ENCODE measurements around the gene UBR4. TPM values are rescaled to one million over a fixed set of nuclear protein-coding genes. Genes with fewer than 3 reads are reported as not detected.

UBR4 gene
- total RNA-seq, 2 donors from 2014 or later: 97.7 to 114 TPM

- Histone ChIP-seq H3K4me1 (peaks cover 18% of the 10 kb centered on the region), H3K36me3 (peaks cover 5% of the 10 kb centered on the region), H3K4me3 (no peak overlapping the region), H3K9me3 (no peaks in the 10 kb centered on the region), H3K27ac (no peak overlapping the region), H3K27me3 (no peaks in the 10 kb centered on the region), H3K9ac (ENCODE audit: low read depth in 2 of 2, low read length in 2 of 2) (no peak overlapping the region)
- no peak for DNase-seq
- intact Hi-C loops (cut with DNase I): no loop called here
- TF ChIP-seq CTCF (IDR thresholded peaks at IDR 0.05): no peak
Measured at GRCh38 chr1:19084206-19084738, 125.8 kb downstream of the UBR4 start.

GRCh38 chr1:19083081-19083480, 127.0 kb downstream of the UBR4 start:
- Histone ChIP-seq H3K27ac (no peak overlapping the region), H3K9me3 (no peaks in the 10 kb centered on the region), H3K9ac (ENCODE audit: low read depth in 2 of 2, low read length in 2 of 2) (no peak overlapping the region), H3K36me3 (peaks cover 5% of the 10 kb centered on the region), H3K4me3 (no peak overlapping the region), H3K4me1 (peaks cover 18% of the 10 kb centered on the region), H3K27me3 (no peaks in the 10 kb centered on the region)
- no peak for TF ChIP-seq CTCF (IDR thresholded peaks at IDR 0.05)
- intact Hi-C loops (cut with DNase I): no loop called here
- DNase-seq: no peak

GRCh38 chr1:19081218-19081893, 128.7 kb downstream of the UBR4 start:
- no peak for TF ChIP-seq CTCF (IDR thresholded peaks at IDR 0.05)
- no peaks in the 10 kb centered on the region for H3K27me3 ChIP-seq
- intact Hi-C loops (cut with DNase I): no loop called here
- H3K9ac ChIP-seq (ENCODE audit: low read depth in 2 of 2, low read length in 2 of 2): no peak overlapping the region
- peaks cover 11% of the 10 kb centered on the region for H3K4me1 ChIP-seq
- H3K27ac ChIP-seq: peak overlapping the region; percentile 60
- no peaks in the 10 kb centered on the region for H3K9me3 ChIP-seq
- peak; percentile 77 for DNase-seq
- H3K4me3 ChIP-seq: no peak overlapping the region
- peaks cover 7% of the 10 kb centered on the region for H3K36me3 ChIP-seq

- H3K4me3 ChIP-seq: no peak overlapping the region
- no peaks in the 10 kb centered on the region for H3K27me3 ChIP-seq
- no peaks in the 10 kb centered on the region for H3K9me3 ChIP-seq
- no peak for DNase-seq
- intact Hi-C loops (cut with DNase I): no loop called here
- H3K27ac ChIP-seq: peak overlapping the region; percentile 60
- H3K4me1 ChIP-seq: peaks cover 14% of the 10 kb centered on the region
- H3K36me3 ChIP-seq: peaks cover 7% of the 10 kb centered on the region
- no peak overlapping the region for H3K9ac ChIP-seq (ENCODE audit: low read depth in 2 of 2, low read length in 2 of 2)
- TF ChIP-seq CTCF (IDR thresholded peaks at IDR 0.05): no peak
Measured at GRCh38 chr1:19080721-19081120, 129.3 kb downstream of the UBR4 start.

GRCh38 chr1:19079541-19080472, 130.3 kb downstream of the UBR4 start:
- intact Hi-C loops (cut with DNase I): no loop called here
- no peak for TF ChIP-seq CTCF (IDR thresholded peaks at IDR 0.05)
- peaks cover 7% of the 10 kb centered on the region for H3K36me3 ChIP-seq
- H3K27me3 ChIP-seq: no peaks in the 10 kb centered on the region
- H3K27ac ChIP-seq: no peak overlapping the region
- H3K9ac ChIP-seq (ENCODE audit: low read depth in 2 of 2, low read length in 2 of 2): no peak overlapping the region
- H3K4me1 ChIP-seq: peaks cover 21% of the 10 kb centered on the region
- no peak overlapping the region for H3K4me3 ChIP-seq
- no peaks in the 10 kb centered on the region for H3K9me3 ChIP-seq
- no peak for DNase-seq
